ENCODE results near the gene RBPJ. TPM values are rescaled to one million over a fixed set of nuclear protein-coding genes. Genes with fewer than 3 reads are reported as not detected.
"Not testable (repeated sequence)": the region's sequence is repeated elsewhere in the genome, so short reads cannot be mapped to it uniquely, and the experiment has no call there.

The RBPJ gene
- polyA plus RNA-seq, 1 donor: 69.8 TPM

DNA sequence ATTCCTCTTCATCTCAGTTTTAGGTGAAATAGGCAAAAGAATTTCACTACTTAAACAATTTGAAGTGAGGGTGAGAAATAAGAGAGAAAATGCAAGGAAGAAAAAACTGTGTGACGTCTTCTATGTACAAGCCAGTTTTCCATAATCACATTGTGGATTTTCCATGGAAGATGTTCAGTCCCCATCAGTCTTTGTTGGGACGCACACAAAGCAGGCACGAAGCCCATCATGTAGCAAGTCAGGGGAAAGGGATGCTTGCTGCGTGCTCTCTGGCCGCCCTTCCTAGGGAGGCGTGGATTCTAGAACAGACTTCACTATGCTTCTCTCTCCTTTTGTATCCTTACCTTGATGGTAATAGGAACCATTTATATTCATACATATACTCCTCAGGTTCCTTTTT is 54.7 kb downstream of the RBPJ start:
- peak; percentile 60 for DNase-seq (ENCODE audit: low read depth)

DNA sequence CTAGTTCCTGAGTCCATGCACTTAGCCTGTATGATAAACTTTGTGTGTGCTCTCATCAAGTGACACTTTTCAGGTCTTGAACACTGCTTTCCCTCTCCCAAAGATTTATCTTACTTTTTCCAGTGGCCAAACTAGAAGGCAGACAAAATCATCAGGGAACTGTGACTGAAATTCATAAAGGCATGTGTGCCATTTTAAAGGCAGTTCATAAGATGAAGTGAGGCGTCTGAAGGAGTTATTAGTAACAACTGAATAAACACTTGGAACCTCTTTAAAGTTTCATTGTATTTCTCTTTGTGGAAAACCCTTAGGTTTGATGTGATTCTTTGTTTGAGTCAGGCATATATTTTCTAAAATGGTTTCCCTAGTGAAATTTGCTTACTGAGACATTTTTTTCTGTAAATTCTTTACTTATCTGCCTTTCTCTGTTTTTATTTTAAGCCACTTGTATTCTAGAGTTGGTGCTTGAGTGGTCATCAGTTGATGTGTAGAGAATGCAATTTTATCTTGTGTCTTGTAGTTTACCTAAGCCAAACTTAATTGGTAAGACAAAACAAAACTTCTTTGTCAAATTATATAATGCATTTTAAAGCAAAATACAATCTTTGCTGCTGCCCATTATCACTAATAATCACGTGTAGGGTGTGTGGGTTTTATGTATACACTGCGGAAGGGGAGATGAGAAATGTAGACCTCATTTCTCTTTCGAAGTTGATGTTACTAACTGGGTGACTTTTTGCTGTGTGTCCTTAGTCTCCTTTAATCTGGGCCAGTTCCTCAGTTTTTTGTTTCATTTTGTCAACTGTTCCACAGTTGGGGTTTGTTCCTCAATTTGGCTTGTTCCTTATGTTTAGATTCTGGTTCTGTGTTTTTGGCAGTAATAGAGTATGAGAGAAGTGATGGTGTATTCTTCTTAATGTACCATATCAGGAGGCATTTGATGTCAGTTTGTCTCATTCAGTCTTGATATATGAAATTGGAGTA is 56.8 kb downstream of the RBPJ start:
- DNase-seq (ENCODE audit: low read depth): no peak

DNA sequence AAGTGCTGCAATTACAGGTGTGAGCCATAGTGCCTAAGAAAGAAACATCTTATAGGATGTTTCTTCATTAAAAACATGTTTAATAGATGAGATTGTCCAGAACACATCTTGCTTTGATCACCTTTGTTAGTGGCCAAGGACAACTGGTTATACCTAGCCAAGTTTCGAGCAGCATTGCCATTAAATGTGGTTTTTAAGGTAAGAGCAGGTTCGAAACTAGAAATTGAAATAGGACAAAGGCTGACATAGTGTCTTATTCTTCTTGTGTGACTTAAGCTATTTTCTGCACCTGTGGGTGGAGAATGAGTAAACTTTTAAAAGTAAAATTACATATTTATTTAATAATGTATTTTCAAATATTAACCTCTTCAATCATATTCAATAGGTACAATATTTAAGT is 59.0 kb downstream of the RBPJ start:
- no peak for DNase-seq (ENCODE audit: low read depth)

DNA sequence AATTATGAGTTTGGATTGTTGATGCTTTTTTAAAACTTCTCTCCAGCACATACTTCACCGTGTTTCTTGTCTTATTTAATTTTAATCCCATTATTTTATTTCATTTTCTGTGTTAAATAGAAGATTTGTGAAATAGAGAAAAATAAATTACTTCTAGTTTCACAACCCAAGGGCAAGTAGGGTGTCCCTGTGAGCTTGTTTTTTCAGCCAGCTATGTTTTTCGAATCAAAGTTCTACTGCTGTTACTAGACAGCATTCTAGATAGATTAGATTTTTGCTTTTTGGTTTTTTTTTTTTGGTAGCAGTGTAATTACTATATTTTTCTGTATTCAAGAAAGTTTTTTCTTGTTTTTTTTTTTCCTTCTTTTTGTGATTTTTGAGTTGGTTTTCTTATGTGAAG is 59.9 kb downstream of the RBPJ start:
- no peak for DNase-seq (ENCODE audit: low read depth)

DNA sequence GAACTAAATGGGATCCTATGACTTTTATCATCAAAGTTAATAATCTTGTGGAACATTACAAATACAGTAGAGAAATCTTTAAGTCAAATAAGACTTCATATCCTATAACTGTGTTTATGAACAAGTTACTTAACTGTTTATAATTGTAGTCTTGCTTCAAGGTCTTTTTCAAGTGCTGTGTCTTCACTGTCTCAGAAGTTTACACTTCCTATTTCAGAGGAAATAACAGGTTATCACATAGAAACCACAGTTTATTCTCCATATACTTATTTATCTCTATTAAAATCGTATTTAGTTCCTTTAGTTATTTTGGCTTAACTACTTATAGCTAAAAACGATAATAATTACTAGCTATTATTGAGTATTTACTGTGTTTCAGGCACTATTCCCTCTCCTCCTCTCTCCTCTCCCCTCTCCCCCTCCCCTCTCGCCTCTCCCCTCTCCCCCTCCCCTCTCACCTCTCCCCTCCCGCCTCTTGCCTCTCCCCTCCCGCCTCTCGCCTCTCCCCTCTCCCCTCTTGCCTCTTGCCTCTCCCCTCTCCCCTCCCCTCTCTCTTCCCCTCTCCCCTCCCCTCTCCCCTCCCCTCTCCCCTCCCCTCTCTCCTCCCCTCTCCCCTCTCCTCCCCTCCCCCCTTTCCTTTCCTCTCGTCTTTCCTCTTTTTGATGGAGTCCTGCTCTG is 63.7 kb downstream of the RBPJ start:
- no peak for DNase-seq (ENCODE audit: low read depth)

DNA sequence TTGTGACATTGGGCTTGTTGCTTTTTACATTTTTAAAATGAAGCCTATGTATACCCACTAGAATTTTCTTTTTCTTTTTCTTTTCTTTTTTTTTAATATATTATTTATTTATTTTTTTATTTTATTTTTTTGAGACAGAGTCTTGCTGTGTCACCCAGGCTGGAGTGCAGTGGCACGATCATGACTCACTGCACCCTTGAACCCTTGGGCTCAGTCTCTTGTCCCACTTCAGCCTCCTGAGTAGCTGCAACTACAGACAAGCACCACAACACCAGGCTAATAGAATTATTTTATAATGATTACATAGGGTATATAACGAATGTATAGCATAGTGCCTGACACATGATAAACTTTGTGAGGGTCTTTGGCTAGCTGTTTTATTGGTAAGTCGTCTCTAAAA is 64.9 kb downstream of the RBPJ start:
- no peak for DNase-seq (ENCODE audit: low read depth)

DNA sequence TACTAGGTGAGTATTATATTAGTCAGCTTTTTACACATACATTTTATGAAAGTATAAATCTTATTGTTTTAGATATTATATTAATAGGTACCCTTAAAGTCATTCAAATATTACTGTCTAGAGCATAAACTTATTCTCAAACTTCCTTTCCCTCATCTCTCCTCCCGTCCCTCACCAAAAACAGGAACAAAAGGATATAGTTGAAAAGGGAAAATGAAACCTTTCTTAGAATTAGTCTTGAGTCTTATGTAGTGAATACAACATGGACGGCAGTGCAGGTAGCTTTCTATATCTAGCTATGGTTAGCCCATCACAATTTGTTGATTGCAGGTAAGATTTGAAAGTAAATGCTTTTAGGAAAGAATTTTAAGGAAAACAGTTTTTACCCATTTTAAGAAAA is 65.6 kb downstream of the RBPJ start:
- DNase-seq (ENCODE audit: low read depth): no peak

DNA sequence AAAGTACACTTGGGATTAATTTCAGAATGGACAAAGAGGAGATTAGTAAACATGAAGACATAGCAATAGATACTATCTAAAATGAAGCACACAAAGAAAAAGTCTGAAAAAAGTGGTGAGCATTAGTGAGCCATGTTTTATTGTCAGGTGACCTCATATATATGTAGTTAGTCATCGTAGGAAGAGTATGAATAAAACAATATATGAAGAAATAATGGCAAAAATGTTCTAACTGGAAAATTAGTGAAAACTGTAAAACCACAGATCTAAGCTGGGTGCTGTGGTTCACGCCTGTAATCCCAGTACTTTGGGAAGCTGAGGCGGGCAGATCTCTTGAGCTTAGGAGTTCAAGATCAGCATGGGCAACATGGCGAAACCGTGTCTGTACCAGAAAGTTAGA is 67.9 kb downstream of the RBPJ start:
- no peak for DNase-seq (ENCODE audit: low read depth)

DNA sequence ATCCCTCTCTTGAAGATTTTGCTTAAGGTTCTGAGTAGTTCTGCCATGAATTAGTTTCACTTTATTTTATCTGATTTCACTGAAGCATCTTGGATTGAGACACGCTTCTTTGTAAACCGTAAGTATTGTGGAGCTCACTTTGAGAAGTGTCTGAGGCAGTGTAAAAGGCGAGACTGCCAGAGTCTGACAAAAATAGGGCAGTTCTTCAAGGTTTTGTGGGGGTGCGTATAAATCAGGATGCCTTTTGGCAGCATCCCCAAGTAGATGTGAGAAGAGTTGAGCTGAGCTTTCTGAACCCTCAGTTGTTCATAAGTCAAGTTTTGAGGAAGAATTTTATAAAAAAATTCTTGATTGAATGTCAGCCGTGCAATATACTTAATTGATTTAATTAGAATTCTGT is 76.3 kb downstream of the RBPJ start:
- DNase-seq (ENCODE audit: low read depth): no peak

DNA sequence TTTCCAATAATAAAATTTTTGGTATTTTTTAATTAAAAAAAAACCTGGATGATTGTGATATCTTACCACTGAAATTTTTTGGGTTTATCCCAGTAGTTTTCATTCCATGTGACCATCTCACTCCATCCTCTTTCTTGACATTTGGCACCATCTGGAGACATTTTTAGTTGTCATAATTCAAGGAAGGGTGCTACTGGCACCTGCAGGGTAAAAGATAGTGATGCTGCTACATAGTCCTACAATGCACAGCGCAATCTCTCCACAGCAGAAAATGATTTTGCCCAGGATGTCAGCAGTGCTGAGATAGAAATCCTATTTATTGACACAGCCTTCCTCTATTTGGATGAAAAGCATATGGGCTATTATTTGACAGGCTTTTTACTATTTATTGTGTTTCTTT is 79.3 kb downstream of the RBPJ start:
- DNase-seq (ENCODE audit: low read depth): no peak

DNA sequence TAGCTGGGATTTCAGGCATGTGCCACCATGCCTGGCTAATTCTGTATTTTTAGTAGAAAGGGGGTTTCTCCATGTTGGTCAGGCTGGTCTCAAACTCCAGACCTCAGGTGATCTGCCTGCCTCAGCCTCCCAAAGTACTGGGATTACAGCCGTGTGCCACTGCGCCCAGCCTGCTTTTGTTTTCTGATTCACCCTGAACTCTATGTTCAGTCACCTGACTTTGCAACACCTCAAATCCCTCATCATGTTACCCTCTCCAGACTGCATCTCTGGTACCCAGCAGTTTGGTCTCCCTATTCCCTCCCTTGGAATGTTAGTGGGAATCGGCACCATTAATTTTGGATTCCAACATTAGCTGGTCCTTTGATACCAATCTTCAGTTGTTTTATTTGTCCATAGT is 81.2 kb downstream of the RBPJ start:
- not testable (repeated sequence) for DNase-seq (ENCODE audit: low read depth)

DNA sequence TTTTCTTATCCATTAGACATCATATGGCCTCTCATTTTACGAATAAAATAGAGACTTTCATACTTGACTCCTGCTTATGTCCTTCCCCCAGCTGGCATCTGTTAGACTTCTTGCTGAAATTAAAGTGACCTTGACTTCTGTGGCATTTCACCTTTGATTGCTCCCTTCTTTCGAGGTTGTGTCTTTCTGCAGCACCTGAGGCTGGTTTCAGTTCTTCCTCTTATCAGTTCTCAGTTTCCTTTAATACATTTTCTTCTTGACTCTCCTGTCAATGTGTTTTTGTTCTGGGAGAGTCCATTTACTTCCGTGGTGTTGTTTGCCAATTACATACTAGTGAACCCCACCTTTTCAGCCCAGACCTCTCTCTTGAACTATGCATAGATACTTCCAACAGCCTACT is 81.6 kb downstream of the RBPJ start:
- no peak for DNase-seq (ENCODE audit: low read depth)

DNA sequence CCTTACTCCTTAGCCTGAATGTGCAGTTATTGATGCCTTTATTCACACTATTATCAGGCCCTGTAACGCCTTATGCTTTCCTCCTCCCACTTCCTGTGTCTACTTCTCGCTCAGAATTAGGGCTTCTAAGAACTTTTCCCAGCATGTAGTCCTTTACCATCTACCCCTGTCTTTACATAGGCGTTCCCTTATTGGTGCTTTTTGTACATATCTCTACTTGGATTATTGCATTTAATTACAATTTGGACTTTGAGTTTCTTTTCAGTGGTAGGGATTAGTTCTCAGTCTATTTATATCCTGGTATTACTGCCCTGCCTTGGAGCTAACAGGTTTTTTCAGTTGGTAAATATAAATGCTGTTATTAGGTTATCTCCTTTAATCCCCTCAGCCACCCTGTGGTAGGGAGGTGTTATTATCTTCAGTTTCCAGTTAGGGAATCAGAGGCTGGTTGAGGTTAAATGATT is 84.0 kb downstream of the RBPJ start:
- no peak for DNase-seq (ENCODE audit: low read depth)

DNA sequence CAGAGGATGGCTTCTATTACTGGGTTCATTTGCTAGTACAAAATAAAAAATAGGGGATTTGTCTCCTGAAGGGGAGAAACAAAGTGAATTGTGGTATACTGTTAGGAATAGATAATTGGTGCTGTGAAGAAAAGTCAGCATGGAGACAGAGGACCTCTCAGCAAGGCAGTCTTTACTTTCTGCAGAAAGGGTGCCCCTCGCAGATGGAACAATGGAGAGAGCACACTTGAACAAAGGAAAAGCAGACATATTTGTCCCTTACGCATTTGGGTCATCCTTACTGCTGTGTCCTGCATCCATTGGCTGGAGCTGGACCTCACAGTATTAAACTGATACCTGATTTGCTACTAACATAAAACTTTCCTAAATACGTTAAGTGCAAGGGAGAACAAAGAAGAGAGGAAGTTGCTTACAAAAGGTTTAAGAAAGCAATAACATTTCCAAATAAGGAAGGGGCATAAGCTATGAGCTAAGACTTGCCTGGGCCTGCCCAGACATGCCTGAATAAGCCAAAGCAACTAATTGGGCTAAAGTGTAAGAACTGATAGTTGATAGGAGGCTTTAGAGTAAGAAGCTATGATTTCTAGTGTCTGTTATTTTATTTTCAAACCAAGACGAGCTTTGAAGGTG is 85.6 kb downstream of the RBPJ start:
- no peak for DNase-seq (ENCODE audit: low read depth)

DNA sequence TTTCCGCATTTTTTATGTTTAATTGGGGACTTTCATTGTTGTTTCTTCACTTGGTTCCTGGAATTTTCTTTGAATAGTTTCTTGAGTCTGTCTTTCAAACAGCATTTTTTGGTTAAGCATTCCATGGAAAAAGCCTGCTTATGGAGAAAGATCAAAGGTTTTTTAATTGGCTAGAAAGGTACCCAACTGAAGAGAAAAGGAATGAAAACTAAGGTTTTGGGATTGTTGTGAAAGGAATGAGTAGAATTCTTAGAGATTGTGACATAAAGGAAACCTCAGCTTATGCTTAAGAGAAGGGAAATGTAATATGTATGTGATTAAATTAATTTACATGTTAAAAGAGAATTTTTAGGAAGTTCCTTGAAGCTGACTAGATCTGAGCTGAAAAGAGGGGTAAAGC is 86.7 kb downstream of the RBPJ start:
- no peak for DNase-seq (ENCODE audit: low read depth)

DNA sequence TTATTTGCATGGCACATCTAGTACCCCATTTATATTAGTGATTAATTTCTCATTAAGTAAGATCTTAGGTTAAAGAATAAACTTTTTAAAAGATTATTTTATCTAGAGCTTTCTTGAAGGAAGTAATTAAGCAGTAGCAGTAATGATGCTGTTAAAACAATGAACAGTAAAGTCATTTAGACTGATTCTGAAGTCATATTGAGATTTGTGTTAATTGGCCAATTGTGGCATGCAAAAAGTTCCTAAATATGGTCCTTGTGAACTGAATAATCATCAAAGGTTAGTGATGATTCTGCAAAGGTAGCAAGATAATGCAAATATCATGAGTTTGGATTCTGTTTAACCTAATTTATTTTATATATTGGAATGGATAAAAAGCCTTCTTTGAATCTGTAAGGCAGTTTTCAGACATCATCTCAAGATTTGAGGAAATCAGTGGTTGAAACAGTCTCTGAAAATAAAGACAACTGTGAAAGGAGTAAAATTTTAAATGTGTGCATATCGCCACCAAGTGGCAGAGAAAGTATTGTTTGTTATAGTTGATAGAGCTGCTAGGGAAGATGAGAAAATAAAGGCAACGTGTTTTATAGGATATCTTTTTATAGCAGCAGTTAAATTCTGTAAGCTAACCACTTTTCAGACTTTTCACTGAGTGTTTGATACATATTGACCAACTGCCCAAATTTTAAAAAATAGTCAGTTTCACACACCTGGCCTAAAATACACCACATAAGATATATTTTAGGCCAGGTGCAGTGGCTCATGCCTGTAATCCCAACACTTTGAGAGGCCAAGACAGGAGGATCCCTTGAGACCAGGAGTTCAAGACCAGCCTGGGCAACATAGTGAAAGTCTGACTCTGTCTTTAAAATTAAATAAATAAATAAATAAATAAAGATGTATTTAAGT is 89.8 kb downstream of the RBPJ start:
- peak; percentile 60 for DNase-seq (ENCODE audit: low read depth)

DNA sequence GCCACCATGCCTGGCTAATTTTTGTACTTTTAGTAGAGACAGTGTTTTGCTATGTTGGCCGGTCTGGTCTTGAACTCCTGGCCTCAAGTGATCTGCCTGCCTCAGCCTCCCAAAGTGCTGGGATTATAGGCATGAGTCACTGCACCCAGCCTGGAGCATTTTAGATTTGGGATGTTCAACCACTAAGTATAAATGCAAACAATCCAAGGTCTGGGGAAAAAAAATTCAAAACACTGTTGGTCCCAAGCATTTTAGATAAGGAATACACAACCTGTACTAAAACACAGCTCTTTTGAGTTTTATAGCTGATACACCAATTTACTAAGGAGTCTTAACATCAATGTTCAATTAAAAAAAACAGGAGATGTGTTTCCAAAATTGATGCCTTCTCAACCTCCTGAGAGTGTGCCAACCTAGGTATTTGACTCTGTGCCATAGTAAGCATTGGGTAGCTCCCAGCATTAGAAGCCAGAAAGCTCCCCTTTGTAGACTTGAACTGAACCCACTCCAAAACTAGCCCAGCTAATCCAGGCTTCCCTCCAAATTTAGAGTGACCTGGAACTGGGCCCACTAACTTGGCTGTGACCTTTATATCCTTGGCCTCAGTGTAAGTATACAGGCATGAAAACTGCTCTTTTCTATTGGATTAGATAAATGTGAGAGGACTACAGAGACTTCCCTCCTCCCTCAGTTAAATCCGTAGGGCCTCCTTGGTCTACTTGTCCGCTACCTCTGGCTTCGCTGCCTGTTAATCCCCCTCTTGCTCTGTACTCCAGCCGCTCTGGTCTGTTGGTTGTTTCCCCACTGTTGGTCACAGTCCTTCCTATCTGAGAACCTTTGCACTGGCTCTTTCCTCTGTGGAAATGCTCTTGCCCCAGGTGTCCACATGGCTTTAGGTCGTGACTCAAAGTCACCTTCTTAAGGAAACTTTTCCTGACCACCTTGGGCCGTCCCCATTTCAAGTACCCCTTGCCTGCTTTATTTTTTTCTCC is 91.9 kb downstream of the RBPJ start:
- no peak for DNase-seq (ENCODE audit: low read depth)

DNA sequence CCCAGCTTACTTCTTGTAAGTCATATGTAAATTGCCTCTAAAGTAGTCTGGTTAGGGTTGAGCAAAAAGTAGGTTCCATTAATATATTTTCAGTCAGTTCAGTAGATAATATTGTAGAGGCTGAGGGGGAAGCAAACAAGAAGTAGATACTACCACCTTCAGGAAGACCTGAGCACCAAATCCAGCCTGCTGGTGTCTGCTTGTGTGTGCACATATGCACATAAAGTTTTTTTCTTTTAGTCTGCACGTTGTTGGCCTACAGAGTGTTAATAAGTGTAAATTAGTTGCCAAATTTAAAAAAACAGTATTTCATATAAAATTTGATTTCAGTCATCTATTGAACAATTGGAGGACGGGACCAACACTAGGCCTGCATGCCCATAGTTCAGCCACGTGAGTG is 92.8 kb downstream of the RBPJ start:
- DNase-seq (ENCODE audit: low read depth): no peak

DNA sequence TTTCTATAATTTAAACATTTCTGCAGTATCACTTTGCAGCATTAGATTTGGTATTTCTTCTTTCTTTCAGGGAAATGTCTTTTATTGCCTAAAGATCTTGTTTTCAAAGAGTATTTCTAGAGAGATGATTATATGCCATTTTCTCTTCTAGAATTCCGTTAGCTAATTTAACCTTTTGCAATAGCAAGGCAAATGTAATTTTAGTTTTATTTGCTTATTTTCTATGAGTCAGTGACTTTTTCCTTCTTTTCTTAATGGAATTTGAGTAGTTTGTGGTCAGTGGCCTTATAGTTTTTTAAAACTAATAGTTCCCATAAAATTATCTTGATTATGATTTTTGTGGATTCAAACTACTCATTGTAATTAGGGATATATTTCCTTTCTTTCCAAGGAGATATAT is 97.3 kb downstream of the RBPJ start:
- DNase-seq (ENCODE audit: low read depth): no peak

DNA sequence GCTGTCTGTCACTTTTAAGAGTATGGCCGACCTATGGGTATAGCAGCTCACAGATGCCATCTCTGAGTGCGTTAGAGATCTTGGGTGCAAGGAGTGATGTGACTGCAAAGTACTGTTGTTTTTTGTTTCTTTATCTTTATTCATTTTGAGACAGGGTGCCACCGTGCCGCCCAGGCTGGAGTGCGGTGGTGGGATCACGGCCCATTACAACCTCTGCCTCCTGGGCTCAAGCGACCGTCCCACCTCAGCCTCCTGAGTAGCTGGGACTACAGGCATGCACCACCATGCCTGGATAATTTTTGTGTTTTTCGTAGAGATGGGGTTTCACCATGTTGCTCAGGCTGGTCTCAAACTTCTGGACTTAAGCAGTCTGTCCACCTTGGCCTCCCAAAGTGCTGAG is 98.0 kb downstream of the RBPJ start:
- no peak for DNase-seq (ENCODE audit: low read depth)

All from forelimb muscle (tissue), 1 donor.